GM18505 (cell line): Measurements from ENCODE around the gene WDR46.
A peak's percentile ranks its signal among the peaks of the same experiment; 100 is the strongest.

Experiments
- ATAC-seq: cut with Tn5 transposase; IDR thresholded peaks from one replicate; pipeline ENCODE4 v1.9.1; 2021; ENCODE audit not compliant: unreplicated experiment
- POLR2A ChIP-seq: IDR thresholded peaks from 4 replicates; pipeline ENCODE4 v1.6.1; 2011; ENCODE audit warnings: borderline replicate concordance; ENCODE audit not compliant: insufficient read depth, insufficient read length; ENCODE audit errors: extremely low read depth

Gene WDR46

DNA sequence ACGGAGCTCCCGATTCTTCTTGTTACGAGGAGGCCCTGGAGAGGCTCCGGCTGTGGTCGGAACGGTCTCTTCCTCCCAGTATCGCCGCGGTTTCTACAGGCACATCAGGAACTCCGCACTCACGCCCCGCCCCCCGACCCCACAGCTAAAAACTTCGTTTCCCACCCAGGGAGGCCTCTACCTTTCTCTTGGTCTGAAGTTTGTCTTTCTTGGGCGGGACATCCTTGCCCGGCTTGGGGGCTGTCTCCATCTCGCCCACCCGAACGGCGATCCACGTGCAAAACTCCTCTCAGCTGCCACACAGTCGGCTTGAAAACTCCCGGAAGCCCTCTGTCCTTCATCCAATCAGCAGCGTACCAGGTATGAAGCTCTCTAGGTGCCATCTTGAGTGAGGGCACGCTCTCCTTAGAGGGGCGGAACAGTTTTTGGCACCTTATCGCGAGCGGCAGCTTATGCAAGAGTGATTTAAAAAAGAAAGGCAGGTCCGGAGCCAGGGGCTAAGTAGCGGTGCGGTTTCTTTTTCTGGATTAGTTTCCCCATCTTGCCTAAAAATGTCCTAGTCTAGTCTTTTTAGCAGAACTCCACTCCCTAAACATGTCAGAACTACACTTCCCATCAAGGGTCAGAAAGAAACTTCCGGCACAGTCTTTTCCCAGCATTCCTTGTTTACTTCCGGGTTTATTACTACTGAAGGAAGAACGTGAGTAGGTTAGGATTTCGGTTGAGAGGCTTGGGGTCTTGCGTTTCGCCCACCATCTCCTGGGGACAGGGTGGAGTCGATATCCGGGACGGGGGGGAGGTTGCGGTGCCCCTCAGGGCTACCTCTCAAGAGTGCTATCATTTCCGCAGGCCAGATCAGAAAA is at the start of gene WDR46, which contains the start of gene PFDN6:
Gene WDR46, minus strand, starts transcription at position 319 of the 863 bp plus-strand sequence. Its CDS starts 69 bp downstream, at position 250.
Gene PFDN6, plus strand, starts transcription at position 681 of the 863 bp plus-strand sequence. CDS start 256 bp downstream, outside the sequence.
- TF ChIP-seq POLR2A = peak; percentile 64
- peak; percentile 79 for ATAC-seq

DNA sequence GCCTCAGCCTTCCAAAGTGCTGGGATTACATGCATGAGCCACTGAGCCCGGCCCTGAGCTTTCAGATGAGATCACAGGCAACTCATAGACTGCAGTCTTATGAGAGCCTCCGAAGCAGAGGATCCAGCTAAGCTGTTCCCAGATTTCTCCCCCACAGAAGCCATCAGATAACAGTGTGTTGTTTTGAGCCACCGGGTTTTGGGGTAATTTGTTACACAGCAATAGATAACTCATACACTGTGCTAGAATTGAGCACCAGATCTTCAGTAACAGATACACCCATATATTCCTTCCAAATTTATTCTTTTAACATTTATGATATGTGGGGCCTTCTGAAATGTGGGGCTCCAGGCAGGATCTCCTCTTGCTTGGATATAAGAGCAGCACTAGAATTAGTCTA is 47.5 kb upstream of the WDR46 start:
- TF ChIP-seq POLR2A = no peak
- no peak for ATAC-seq

DNA sequence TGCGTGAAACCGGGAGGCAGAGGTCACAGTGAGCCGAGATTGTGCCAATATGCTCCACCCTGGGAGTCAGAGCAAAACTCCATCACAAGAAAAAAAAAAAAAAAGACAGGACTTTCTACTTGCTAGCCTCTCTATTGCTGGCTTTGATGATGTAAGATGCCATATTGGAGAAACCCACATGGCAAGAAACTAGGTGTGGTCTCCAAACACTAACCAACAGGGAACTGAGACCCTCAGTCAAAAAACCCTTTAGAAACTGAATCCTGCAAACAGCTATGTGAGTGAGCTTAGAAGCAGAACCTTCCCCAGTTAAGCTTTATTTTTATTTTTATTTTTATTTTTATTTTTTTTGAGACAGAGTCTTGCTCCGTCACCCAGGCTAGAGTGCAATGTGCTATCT is 46.9 kb upstream of the WDR46 start:
- ATAC-seq = no peak
- TF ChIP-seq POLR2A = no peak

DNA sequence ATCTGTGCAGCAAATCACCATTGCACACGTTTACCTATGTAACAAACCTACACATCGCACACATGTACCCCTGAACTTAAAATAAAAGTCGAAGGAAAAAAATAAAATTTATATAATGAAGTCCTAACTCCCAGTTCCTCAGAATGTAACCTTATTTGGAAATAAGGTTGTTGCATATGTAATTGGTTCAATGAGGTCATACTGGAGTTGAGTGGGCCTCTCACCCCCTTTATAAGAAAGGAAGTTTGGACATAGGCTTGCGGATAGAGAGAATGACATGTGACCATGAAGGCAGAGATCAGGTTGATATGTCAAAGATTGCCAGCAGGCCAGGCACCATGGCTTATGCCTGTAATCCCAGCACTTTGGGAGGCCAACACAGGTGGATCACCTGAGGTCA is 44.6 kb upstream of the WDR46 start:
- no peak for ATAC-seq
- TF ChIP-seq POLR2A = no peak

DNA sequence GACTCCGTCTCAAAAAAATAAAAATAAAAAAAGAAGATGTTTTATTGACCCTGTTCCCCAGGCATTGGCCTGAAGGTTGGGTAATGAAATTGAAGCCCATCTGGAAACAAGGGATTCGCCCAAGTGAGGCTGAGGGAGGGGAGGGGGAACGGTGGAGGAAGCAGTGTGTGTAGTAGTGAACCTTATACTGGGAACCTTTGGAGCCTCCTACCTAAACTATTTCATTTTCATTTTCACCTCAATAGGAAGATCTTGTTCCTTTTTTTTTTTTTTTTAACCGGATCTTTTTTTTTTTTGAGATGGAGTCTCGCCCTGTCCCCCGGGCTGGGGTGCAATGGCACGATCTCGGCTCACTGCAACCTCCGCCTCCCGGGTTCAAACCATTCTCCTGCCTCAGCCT is 41.7 kb upstream of the WDR46 start:
- ATAC-seq = no peak
- no peak for TF ChIP-seq POLR2A

- ATAC-seq = no peak
- no peak for TF ChIP-seq POLR2A
These were observed 40.0 kb upstream of the WDR46 start for GRCh38 chr6:33329058-33329457.

DNA sequence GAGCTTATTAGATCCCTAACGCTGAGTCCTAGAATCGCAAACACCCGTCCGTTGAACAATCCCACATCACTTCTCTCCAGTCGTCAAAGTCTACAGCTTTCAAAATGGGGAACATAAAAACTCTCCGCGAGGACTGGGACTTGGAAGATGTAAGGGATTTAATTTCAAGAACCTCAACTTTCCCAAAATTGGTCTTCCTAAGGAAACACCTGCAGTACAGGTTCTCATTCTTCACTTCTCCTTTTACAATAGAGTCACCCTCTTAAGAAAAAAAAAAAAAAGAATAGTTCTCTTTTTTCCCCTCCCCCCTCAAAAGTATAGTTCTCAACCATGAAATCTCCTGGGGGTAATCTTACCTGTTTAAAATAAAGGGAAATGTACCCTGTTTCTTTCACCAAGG is 35.1 kb upstream of the WDR46 start:
- ATAC-seq = no peak
- no peak for TF ChIP-seq POLR2A

DNA sequence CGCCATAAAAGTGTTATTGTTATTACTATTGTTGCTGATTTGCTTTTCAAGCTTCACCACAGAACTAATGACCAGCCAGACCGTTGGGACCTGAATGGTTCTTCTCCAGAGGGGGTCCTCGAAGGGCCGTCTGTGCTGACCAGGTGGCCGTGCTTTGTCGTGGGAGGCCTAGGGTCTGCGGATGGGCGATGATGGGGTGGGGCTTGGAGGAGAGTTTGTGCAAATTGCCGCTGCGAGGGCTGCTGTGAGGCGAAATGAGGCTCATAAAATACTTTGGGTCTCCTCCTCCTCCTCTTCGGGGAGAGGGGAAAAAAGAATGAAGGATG is 34.5 kb upstream of the WDR46 start:
- no peak for TF ChIP-seq POLR2A
- peak; percentile 4 for ATAC-seq

DNA sequence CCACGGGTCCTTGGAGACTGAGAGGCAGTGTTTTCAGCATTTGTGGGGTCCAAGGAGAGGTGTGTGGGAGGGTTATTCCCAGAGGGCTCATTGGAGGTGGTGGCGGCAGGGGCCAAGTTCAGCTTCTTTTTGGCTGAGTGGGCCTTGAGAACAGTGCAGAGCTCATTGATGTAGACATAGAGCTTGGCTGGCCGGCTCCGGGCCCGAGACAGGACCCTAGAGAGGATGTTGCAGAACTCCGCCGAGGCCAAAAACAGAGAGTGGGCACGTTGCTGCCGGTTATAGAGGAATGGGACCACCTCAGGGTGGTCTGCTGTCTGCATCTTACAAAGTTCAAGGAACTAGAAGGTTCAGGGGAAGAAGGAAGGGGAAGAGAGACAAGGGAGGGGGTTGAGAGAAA is 32.2 kb upstream of the WDR46 start:
- ATAC-seq = no peak
- no peak for TF ChIP-seq POLR2A

DNA sequence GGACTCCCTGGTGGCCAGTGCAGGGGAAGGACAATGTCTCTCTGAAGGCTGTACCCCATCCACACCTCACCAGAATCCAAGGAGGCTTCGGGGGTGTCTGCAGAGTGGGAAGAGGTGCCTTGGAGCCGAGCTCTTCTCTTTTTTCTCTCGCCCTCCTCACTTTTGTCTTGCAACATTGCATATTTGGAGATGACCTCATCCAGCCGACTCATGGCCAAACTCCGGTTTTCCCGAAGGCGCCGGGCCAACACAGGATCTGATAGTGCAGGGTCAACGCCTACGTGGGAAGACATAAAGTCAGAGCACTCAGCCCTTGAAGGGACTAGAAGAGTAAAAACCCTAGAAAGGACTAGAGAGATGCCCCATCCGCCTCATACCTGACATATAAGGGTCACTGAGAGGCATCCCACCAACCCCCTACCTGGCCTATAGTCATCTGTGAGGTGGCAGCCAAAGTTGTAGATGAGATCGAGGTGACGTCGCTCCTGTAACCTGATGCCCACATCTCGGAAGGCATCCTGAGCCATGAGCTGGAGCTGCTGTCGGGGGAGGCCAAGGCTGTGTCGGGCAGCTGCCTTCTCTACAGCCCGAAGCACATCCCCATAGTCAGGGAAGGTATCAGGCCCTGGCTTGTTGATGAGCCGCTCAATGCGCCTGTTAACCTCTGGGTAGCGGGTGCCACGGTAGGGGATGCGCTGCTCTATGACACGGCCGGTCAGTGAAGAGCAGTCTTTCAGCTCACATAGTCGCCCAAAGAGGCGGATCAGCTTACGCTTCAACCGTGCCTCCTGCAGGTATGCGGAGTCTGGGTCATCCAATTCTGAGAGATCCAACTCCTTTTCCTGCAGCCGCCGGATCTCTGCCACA is 31.5 kb upstream of the WDR46 start:
- no peak for ATAC-seq
- TF ChIP-seq POLR2A = no peak

DNA sequence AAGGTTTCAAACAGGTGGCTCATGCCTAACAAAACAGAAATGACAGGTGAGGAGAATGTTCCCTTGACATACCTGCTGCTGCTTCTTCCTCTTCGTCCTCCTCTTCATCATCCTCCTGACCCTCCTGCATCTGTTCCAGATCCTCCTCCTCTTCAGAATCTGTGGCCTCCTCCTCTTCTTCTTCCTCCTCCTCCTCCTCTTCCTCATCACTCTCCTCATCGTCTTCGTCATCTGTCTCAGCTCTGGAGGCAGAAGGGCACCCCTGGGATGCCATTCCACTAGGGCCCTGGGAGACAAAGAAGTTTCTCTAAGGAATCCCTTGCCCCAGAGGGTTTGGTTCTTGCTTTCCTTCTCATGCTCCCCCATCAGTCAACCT is 30.9 kb upstream of the WDR46 start:
- ATAC-seq = no peak
- TF ChIP-seq POLR2A = no peak

GRCh38 chr6:33318426-33319073 is 29.5 kb upstream of the WDR46 start:
- no peak for TF ChIP-seq POLR2A
- no peak for ATAC-seq

GRCh38 chr6:33317669-33318425 is 28.8 kb upstream of the WDR46 start, which contains the start of gene ZBTB22:
ZBTB22 (minus strand) TSS chr6:33317744; CDS start chr6:33316916, 828 bp downstream.
- TF ChIP-seq POLR2A = peak; percentile 65
- ATAC-seq = peak; percentile 42
